Adipose tissue (tissue), 3 donors: ENCODE results near the gene TBC1D2. TPM values are rescaled to one million over a fixed set of nuclear protein-coding genes. Genes with fewer than 3 reads are reported as not detected.
"Not testable (repeated sequence)": the region's sequence is repeated elsewhere in the genome, so short reads cannot be mapped to it uniquely, and the experiment has no call there.

Experiments
- H3K27ac ChIP-seq: one replicate; pipeline ENCODE4 v1.5.1; 2013; ENCODE audit warnings: low read depth, low read length
- WGBS, 3 donors: extraction: QIAGEN DNeasy Blood & Tissue Kit; methylation state at CpG; one replicate each; pipeline ENCODE4 v1.1.7; 2013; 5-methylcytosine and 5-hydroxymethylcytosine counted together
- polyA plus RNA-seq, 3 donors: library from polyadenylated mRNA; stranded (reverse); fragments of 200-250 nt; gene quantifications; one replicate each; pipeline ENCODE4 v1.2.3, GENCODE V29; 2013
- donor health status: healthy with polysubstance abuse.
- donor health status: Bipolar disorder and iron deficiency.
- donor health status: healthy.

Gene TBC1D2
- polyA plus RNA-seq, 3 donors: 2.6 to 6.9 (median 5.7) TPM

GRCh38 chr9:98280162-98280561 lies 24.7 kb upstream of the TBC1D2 start:
- H3K27ac ChIP-seq: no peak overlapping the region
- WGBS, 3 donors: 73 to 81% (median 75%) methylated on average over 2 of the region's 2 CpGs

GRCh38 chr9:98276907-98277469 lies 21.5 kb upstream of the TBC1D2 start:
- 69 to 73% (median 71%) methylated on average over 10 of the region's 10 CpGs for WGBS, 3 donors
- H3K27ac ChIP-seq: no peak overlapping the region

- H3K27ac ChIP-seq: no peak overlapping the region
- 90 to 95% (median 90%) methylated on average over 2 of the region's 2 CpGs for WGBS, 3 donors
Measured at GRCh38 chr9:98275159-98275558, 19.7 kb upstream of the TBC1D2 start.

GRCh38 chr9:98272083-98272482 lies 16.6 kb upstream of the TBC1D2 start:
- H3K27ac ChIP-seq: no peak overlapping the region
- WGBS, 3 donors: 65 to 92% (median 84%) methylated on average over 3 of the region's 3 CpGs

GRCh38 chr9:98271479-98271878 lies 16.0 kb upstream of the TBC1D2 start:
- no peak overlapping the region for H3K27ac ChIP-seq
- whole genome bisulfite sequencing, 3 donors: 15 to 41% (median 40%) methylated on average over 3 of the region's 3 CpGs

GRCh38 chr9:98270284-98270683 lies 14.8 kb upstream of the TBC1D2 start:
- WGBS, 3 donors: 69 to 83% (median 81%) methylated on average over 5 to 11 of the region's 11 CpGs
- not testable (repeated sequence) for H3K27ac ChIP-seq

- WGBS, 3 donors: 58 to 63% (median 60%) methylated on average over 10 of the region's 10 CpGs
- not testable (repeated sequence) for H3K27ac ChIP-seq
Measured at GRCh38 chr9:98269652-98270051, 14.2 kb upstream of the TBC1D2 start.

- 88 to 93% (median 91%) methylated on average over 8 of the region's 8 CpGs for WGBS, 3 donors
- H3K27ac ChIP-seq: not testable (repeated sequence)
Measured at GRCh38 chr9:98267556-98267955, 12.1 kb upstream of the TBC1D2 start.

- no peak overlapping the region for H3K27ac ChIP-seq
- 66 to 87% (median 76%) methylated on average over 2 of the region's 2 CpGs for WGBS, 3 donors
Measured at GRCh38 chr9:98264516-98264915, 9.1 kb upstream of the TBC1D2 start.

GRCh38 chr9:98263482-98264357 lies 8.3 kb upstream of the TBC1D2 start:
- no peak overlapping the region for H3K27ac ChIP-seq
- 28 to 34% (median 29%) methylated on average over 8 of the region's 8 CpGs for WGBS, 3 donors

- H3K27ac ChIP-seq: no peak overlapping the region
Measured at GRCh38 chr9:98263080-98263479, 7.6 kb upstream of the TBC1D2 start.

GRCh38 chr9:98262056-98262455 lies 6.6 kb upstream of the TBC1D2 start:
- H3K27ac ChIP-seq: no peak overlapping the region
- WGBS, 3 donors: 92 to 93% (median 92%) methylated on average over 3 of the region's 3 CpGs

More at GRCh38 chr9:98263080-98263479, 7.6 kb upstream of the TBC1D2 start:
- WGBS, 3 donors: 71 to 82% (median 80%) methylated on average over 1 of the region's 1 CpG

- no peak overlapping the region for H3K27ac ChIP-seq
- WGBS, 3 donors: 55 to 81% (median 81%) methylated on average over 5 of the region's 5 CpGs
Measured at GRCh38 chr9:98260635-98261034, 5.2 kb upstream of the TBC1D2 start.

GRCh38 chr9:98259791-98260190 lies 4.3 kb upstream of the TBC1D2 start:
- 82 to 92% (median 82%) methylated on average over 3 of the region's 3 CpGs for WGBS, 3 donors

GRCh38 chr9:98256756-98257155 lies 1.3 kb upstream of the TBC1D2 start:
- H3K27ac ChIP-seq: no peak overlapping the region
- 6 to 13% (median 9%) methylated on average over 12 of the region's 12 CpGs for WGBS, 3 donors

More at GRCh38 chr9:98259791-98260190, 4.3 kb upstream of the TBC1D2 start:
- no peak overlapping the region for H3K27ac ChIP-seq

GRCh38 chr9:98255061-98255577 lies 330 bp downstream of the TBC1D2 start:
- WGBS, 3 donors: 1 to 2% (median 1%) methylated on average over 36 of the region's 36 CpGs
- H3K27ac ChIP-seq: no peak overlapping the region

GRCh38 chr9:98254228-98255060 lies 1.0 kb downstream of the TBC1D2 start:
- no peak overlapping the region for H3K27ac ChIP-seq
- WGBS, 3 donors: 37 to 53% (median 48%) methylated on average over 5 of the region's 5 CpGs

GRCh38 chr9:98253565-98253964 lies 1.9 kb downstream of the TBC1D2 start:
- WGBS, 3 donors: 81 to 91% (median 88%) methylated on average over 3 of the region's 3 CpGs

GRCh38 chr9:98251551-98251950 lies 3.9 kb downstream of the TBC1D2 start:
- WGBS, 3 donors: 93 to 94% (median 94%) methylated on average over 9 of the region's 9 CpGs
- H3K27ac ChIP-seq: no peak overlapping the region

More at GRCh38 chr9:98253565-98253964, 1.9 kb downstream of the TBC1D2 start:
- no peak overlapping the region for H3K27ac ChIP-seq
